Testis (tissue), 3 donors: ENCODE results near the gene SLC7A14. TPM values are rescaled to one million over a fixed set of nuclear protein-coding genes. Genes with fewer than 3 reads are reported as not detected.

ENCODE experiments used
- DNase-seq: peaks from one replicate; pipeline ENCODE4 v3.0.0-alpha.2; 2019
- H3K27ac ChIP-seq, 2 donors: fragments of 200-600 bp; sonication (generic); one replicate each; pipeline ENCODE4 v1.5.1; 2019
- H3K27me3 ChIP-seq: fragments of 200-600 bp; sonication (generic); one replicate; pipeline ENCODE4 v1.5.1; 2019
- H3K36me3 ChIP-seq: fragments of 200-600 bp; sonication (generic); one replicate; pipeline ENCODE4 v1.5.1; 2017; ENCODE audit warnings: low read depth; ENCODE audit errors: missing control alignments
- H3K4me1 ChIP-seq: fragments of 200-600 bp; sonication (generic); one replicate; pipeline ENCODE4 v1.5.1; 2019
- H3K4me3 ChIP-seq, 2 donors: fragments of 200-600 bp; sonication (generic); one replicate each; pipeline ENCODE4 v1.5.1; 2017 to 2019
- H3K9me3 ChIP-seq: fragments of 200-600 bp; sonication (generic); one replicate; pipeline ENCODE4 v1.5.1; 2017
- POLR2A ChIP-seq: fragments of 450-650 bp; IDR thresholded peaks from one replicate; pipeline ENCODE4 v1.6.1; 2017; ENCODE audit warnings: antibody characterized with exemption, mild to moderate bottlenecking, moderate library complexity
- WGBS, 2 donors: methylation state at CpG; one replicate each; pipeline ENCODE4 v1.1.5; 2018; 5-methylcytosine and 5-hydroxymethylcytosine counted together
- intact Hi-C: fragments of 100-400 bp; cut with DNase I; formaldehyde crosslinking; loops from one replicate; pipeline ENCODE4 v1.15.1; 2023; ENCODE audit warnings: low total_unique reads
- polyA plus RNA-seq: library from polyadenylated mRNA; stranded (reverse); fragments of 350-450 nt; fragmentation: Illumina TruSeq; extraction: RNeasy Lipid Tissue Mini Kit (QIAGEN cat#74804); gene quantifications from one replicate; pipeline ENCODE4 v1.2.3, GENCODE V29; 2014; ENCODE audit warnings: low read depth, low replicate concordance; ENCODE audit not compliant: insufficient read depth
- total RNA-seq, 2 donors: library from RNA; depleted of rRNA; stranded (reverse); fragments of >200 nt; gene quantifications; one replicate each; pipeline ENCODE4 v1.2.3, GENCODE V29; 2016
- TF ChIP-seq, protein P1 (sequence below), 3 experiments: fragments of 450-650 bp in 2 of 3; fragments of 200-600 bp in 1 of 3; sonication (generic) in 1 of 3; IDR thresholded peaks; one replicate each; pipeline ENCODE4 v1.5.1; 2016 to 2019; ENCODE audit warnings: antibody characterized with exemption in 3 of 3, mild to moderate bottlenecking in 2 of 3, moderate library complexity in 1 of 3

Gene SLC7A14
- total and polyA plus RNA-seq, 3 donors from 2014 or later: 0.15 to 0.31 (median 0.24) TPM

DNA sequence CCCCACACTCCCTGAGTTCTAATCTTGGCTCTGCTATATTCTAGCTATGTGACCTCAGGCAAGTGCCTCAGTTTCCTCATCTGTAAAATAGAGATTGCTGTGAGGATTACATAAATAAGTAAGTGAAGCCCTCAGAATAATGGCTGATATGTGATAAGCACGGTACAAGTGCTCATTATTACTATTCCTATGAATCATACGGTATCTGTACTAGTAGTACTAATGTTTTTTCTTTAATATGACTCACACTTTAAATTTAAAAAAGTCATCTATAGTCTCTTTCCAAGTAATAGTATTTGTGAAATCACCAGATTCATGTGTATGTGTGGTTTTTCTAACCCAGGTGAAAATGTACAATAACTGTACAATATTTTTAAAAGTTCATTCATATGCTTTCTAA is 108.5 kb downstream of the SLC7A14 start:
- WGBS, 2 donors: 65 to 78% methylated on average over 2 of the region's 2 CpGs
- H3K36me3 ChIP-seq: no peaks in the 10 kb centered on the region
- no peak for DNase-seq
- H3K9me3 ChIP-seq: no peaks in the 10 kb centered on the region
- no peak overlapping the region for H3K4me3 ChIP-seq
- no peaks in the 10 kb centered on the region for H3K27me3 ChIP-seq
- intact Hi-C loops: no loop called here
- H3K4me1 ChIP-seq: peaks cover 36% of the 10 kb centered on the region
- TF ChIP-seq, protein P1, sequence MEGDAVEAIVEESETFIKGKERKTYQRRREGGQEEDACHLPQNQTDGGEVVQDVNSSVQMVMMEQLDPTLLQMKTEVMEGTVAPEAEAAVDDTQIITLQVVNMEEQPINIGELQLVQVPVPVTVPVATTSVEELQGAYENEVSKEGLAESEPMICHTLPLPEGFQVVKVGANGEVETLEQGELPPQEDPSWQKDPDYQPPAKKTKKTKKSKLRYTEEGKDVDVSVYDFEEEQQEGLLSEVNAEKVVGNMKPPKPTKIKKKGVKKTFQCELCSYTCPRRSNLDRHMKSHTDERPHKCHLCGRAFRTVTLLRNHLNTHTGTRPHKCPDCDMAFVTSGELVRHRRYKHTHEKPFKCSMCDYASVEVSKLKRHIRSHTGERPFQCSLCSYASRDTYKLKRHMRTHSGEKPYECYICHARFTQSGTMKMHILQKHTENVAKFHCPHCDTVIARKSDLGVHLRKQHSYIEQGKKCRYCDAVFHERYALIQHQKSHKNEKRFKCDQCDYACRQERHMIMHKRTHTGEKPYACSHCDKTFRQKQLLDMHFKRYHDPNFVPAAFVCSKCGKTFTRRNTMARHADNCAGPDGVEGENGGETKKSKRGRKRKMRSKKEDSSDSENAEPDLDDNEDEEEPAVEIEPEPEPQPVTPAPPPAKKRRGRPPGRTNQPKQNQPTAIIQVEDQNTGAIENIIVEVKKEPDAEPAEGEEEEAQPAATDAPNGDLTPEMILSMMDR (IDR thresholded peaks at IDR 0.05): no peak
- no peak for TF ChIP-seq POLR2A
- H3K27ac ChIP-seq: peak overlapping the region; percentile 27 to 32

DNA sequence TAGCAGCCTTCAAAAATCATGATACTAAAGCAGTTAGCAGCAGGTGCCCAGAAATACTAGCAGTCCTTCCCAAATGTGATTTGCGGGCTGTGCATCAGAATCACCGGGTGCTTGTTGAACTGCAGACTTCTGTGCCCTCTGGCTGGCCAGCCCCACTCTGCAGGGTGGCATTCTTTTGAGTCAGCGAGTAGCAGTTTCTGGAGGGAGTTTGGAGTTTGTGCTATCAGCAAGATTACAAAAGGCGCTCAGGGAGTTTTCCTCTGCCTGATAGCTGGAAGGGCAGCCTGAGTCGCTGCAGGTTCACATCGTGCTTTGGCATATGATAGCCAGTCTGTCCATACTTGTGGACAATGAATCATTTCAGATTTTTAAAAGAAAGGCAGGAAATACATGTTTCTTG is 109.6 kb downstream of the SLC7A14 start:
- H3K9me3 ChIP-seq: no peaks in the 10 kb centered on the region
- DNase-seq: peak; percentile 91
- TF ChIP-seq, protein P1 (IDR thresholded peaks at IDR 0.05): peak in 1 of 3 experiments; percentile 34
- no peak for TF ChIP-seq POLR2A
- H3K4me3 ChIP-seq: no peak overlapping the region
- intact Hi-C loops: no loop called here
- H3K27ac ChIP-seq: peak overlapping the region; percentile 27 to 32
- no peaks in the 10 kb centered on the region for H3K36me3 ChIP-seq
- H3K4me1 ChIP-seq: peaks cover 36% of the 10 kb centered on the region
- 55 to 73% methylated on average over 6 of the region's 6 CpGs for WGBS, 2 donors
- H3K27me3 ChIP-seq: no peaks in the 10 kb centered on the region

DNA sequence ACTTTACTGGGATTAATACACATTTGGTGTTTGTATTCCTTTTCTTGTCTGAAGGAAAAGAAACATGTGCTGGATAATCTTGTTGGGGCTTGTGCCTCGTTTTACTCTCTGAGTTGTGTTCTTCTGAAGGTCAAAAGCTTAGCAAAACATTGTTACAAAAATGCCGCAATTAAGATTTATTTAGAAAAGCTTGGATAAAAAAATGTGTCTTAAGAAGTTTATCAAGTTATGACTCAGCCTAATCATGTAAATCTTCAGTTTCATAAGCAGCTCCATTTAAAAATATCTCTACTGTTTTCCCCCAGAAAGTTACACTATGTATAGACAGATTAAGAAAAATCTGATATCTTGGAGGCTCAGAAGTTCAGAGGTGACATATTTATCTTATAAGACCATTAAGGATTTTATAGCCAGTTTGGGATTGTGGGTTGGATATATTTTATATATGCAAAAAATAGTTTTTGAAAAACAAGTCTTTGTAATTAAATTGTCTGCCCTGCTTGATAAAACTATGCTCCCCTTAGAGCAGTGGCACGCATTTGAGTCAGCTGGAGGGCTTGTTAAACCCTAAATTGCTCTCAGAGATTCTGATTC is 110.7 kb downstream of the SLC7A14 start:
- 46 to 47% methylated on average over 3 of the region's 3 CpGs for WGBS, 2 donors
- TF ChIP-seq, protein P1 (IDR thresholded peaks at IDR 0.05): no peak
- no peak for TF ChIP-seq POLR2A
- peak overlapping the region in 1 of 2 donors; percentile 65 for H3K27ac ChIP-seq

DNA sequence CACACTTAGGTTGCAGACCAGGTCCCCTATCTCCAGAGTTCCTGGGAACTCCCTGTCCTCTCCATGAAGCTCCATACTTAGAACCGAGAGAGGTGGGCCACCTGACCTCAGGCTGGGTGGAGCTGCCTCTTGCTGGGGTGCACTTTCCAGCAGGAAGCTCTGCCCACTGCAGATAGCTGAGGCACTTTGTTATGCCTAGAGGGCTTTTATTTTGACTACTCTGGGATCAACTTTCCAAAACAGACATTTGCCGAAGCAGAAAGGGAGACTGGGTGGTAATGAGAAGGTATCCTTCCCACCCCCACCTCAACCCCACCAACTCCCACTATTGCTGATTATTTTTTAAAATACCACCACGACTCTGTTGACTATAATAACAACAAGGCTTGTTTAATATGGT is 112.5 kb downstream of the SLC7A14 start:
- 47 to 50% methylated on average over 3 of the region's 3 CpGs for WGBS, 2 donors
- Histone ChIP-seq H3K36me3 (no peaks in the 10 kb centered on the region), H3K9me3 (no peaks in the 10 kb centered on the region), H3K27me3 (no peaks in the 10 kb centered on the region), H3K4me3 (no peak overlapping the region), H3K27ac (peak overlapping the region in 1 of 2 donors; percentile 65), H3K4me1 (peaks cover 59% of the 10 kb centered on the region)
- intact Hi-C loops: no loop called here
- DNase-seq: no peak
- TF ChIP-seq, protein P1 (IDR thresholded peaks at IDR 0.05): no peak
- TF ChIP-seq POLR2A: no peak

More for the DNA sequence above, 110.7 kb downstream of the SLC7A14 start:
- no peaks in the 10 kb centered on the region for H3K27me3 ChIP-seq
- no peak for DNase-seq
- intact Hi-C loops: no loop called here
- H3K36me3 ChIP-seq: no peaks in the 10 kb centered on the region
- no peak overlapping the region for H3K4me3 ChIP-seq
- H3K9me3 ChIP-seq: no peaks in the 10 kb centered on the region
- peaks cover 43% of the 10 kb centered on the region for H3K4me1 ChIP-seq

DNA sequence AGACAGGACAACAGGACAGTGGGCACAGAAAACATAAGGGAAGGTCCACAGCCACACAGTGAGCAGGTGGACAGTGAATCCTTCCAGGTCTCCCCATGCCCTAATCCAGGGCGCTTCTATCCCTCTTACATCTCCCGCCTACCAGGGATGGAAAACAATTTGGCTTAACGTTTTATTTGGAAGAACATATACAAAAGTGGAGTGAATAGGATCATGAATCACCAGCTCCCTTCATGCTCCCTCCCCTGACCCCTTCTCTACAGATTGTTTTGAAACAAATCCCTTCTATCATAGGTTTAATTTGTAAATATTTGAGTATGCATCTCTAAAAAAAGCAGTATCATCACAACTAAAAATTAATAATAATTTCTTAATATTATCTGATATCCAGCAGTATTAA is 114.7 kb downstream of the SLC7A14 start:
- Histone ChIP-seq H3K4me3 (no peak overlapping the region), H3K27me3 (no peaks in the 10 kb centered on the region), H3K4me1 (peaks cover 60% of the 10 kb centered on the region), H3K9me3 (no peaks in the 10 kb centered on the region), H3K36me3 (no peaks in the 10 kb centered on the region), H3K27ac (peak overlapping the region; percentile 9 to 48)
- intact Hi-C loops: no loop called here
- DNase-seq: no peak
- no peak for TF ChIP-seq POLR2A
- TF ChIP-seq, protein P1 (IDR thresholded peaks at IDR 0.05): no peak
- 69 to 75% methylated on average over 3 of the region's 3 CpGs for WGBS, 2 donors
